CD4-positive, alpha-beta T cell treated with Interleukin-1 beta for 1 hour (primary cell): ENCODE results near the gene ACTBL2.
"Not testable (repeated sequence)": the region's sequence is repeated elsewhere in the genome, so short reads cannot be mapped to it uniquely, and the experiment has no call there.

Experiments
- DNase-seq, 2 donors: peaks; one replicate each; pipeline ENCODE4 v3.0.0-alpha.2; 2020 to 2022

Gene ACTBL2

GRCh38 chr5:57494104-57495098 is 11.8 kb upstream of the ACTBL2 start:
- no peak for DNase-seq

DNA sequence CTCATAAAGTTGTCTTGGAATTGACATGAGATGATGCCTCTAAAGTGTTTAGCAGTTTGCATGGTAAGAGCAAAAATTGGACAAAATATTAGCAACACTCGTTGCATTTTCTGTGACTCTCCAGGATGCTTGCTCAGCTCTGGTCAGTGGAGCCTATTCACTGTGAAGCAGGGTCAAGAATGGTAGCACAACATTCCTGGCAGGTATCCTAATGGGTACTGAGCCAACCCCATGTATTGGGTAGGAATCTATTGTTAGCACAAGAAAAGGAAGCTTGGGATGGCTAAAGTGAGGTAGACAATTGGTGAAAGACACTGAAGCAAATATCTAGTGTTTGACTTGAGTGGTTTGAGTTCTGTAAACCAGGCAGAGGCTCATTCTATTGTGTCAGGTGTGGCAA is 10.4 kb upstream of the ACTBL2 start:
- no peak for DNase-seq

DNA sequence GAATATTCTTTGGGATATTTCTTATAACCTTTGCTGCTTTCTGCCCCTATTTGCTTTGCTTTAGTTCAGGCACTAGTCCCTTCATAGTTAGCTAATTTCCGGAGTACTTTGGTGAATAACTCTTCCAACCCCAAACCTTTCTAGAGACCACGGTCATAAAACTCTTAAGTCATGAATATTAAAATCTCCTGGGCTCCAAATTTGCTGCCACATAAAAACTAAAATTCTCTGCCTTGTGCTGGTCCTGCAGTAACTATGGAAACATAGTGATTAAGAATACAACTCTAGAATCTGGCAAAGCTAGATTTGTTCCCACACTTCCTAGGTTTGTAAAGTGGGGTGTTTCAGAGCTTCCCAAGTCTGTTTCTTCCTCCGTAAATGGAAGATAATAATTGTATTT is 10.0 kb upstream of the ACTBL2 start:
- DNase-seq: no peak

DNA sequence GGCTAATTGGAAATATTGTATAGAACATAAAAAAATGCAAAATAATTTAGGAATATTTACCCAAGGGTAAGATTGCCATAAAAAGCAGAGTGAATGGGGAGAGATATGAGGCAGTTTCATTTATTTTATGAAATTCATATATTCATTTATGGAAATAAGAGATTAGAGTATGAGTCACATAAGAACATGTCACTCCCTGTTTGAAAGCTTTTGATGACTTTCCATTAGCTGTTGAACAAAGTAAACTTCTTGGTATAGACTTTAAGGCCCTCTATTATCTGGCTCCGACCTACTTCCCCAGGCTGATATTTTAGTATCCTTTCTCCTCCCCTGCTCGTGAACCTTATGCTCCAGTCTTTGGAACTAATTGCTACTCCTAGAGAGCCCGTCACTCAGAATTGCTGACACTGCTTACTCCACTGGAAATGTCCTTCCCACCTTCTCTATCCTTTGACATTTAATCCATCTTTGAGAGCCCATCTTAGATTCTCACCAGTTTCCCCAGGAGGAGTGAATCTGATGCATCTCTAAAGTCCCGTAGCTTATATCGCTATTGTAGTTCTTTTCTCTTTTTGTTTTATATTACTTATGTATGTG is 8.9 kb upstream of the ACTBL2 start:
- no peak for DNase-seq

DNA sequence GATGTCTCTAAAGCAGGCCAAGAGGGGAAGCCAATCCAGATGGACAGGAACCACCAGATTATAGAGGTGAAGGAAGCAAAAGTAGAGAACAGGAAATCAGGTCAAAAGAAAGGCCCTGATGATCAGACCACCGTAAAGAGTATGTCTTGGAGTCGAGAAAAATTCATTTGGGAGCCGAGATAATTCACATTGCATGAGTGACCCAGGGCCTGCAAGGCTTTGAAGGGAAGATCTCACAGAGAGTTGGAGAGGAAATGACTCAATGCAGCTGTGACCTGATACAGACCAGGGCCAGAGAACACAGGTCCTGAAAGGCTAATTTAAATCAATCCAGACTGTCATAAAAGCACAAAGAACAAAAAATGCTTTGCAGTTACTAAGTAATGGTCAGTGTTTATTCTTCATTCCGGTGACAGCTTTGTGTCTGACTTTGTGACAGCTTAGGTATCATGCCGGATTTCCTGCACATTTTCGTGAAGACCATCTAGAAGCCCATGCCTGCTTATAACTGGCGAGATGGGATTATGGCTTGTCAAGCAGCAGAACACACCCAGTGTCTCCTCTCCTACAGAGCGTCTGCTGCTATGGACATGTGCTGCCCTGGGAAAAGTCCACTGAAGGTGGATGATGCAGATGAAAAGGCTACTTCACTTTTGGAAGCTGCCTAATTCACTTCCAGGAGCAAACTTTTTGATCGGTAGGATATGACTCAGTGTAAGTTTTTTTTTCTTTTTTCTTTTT is 5.8 kb upstream of the ACTBL2 start:
- DNase-seq: no peak

- no peak for DNase-seq
These were observed 3.5 kb upstream of the ACTBL2 start for GRCh38 chr5:57486027-57486602.

DNA sequence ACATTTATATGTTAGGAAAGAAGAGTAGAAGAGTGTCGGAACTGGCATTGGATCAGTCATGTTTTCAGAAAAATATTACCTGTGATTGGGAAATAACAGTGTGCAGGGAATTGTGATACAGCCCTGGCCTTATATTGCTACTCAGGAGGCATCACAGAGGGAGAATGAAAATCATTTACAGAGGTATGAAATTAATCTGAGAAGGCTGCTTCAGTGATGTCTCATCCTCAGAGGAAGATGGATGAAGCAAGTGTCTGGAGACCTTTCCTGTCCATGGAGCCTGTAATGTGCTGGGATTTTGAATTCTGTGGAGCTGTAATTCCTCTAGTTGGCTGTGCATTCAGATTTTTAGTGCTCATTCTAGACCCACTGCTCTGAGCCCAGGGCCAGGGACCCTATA is 3.8 kb downstream of the ACTBL2 start:
- no peak for DNase-seq

DNA sequence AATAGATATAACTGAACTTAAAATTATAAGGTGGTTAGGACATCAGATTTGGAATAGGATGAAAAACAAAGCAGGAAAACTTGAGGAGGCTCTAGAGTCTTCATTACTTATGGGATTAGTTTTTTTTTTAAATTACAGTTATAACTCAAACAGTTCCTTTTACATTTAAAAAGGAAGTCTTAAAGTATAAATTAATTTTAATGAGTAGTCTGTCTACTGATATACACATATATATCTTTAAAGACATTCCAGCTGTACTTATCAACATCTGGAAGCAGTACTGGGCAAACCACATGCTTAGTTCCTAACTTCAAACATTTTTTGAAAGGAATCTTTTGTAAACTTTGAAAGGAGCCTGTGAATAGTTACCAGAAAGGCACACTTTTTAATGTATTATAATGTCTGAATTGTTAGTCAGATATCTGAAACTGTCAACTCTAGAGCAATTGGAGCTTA is 6.0 kb downstream of the ACTBL2 start:
- DNase-seq: no peak

DNA sequence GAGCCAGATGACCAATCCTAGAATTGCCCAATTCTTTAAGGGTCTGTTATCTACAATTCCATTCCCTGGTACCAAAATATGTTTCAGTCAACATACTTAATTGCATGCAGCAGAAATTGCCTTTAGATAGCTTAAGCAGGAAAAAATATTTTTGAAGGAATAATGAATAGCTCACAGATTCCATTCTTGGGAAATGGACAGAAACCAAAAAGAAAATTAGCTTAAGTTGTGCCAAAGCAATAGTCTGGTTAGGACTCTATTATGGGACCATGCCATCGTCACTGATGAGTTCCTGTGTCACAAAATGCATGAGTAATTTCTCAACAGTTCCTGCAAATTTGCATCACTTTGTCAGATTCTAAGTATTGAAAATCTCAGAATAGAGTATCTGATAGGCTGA is 12.3 kb downstream of the ACTBL2 start:
- no peak for DNase-seq

GRCh38 chr5:57468481-57469163 is 14.0 kb downstream of the ACTBL2 start:
- DNase-seq: no peak

DNA sequence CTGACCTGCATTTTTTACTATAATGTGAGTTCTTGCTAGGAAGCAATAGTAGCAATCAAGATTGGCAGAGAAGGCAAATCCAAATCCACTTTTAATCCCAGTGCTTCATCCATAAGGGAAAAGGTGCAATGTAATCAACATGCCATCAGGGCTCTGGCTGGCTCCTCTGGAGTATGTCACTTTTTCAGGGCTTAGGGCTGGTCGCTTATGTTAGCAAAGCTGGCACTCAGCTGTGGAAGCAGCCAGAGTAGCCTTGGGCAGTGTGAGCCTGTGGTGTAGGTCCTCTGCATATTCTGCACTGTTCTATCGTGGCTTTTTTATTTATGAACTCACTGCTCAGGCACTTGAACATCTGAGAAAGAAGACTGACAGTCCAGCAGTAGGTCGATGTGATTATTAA is 16.1 kb downstream of the ACTBL2 start:
- no peak for DNase-seq

DNA sequence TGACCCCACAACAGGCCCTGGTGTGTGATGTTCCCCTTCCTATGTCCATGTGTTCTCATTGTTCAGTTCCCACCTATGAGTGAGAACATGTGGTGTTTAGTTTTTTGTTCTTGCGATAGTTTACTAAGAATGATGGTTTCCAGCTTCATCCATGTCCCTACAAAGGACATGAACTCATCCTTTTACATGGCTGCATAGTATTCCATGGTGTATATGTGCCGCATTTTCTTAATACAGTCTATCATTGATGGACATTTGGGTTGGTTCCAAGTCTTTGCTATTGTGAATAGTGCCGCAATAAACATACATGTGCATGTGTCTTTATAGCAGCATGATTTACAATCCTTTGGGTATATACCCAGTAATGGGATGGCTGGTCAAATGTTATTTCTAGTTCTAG is 22.6 kb downstream of the ACTBL2 start:
- DNase-seq: not testable (repeated sequence)

GRCh38 chr5:57458443-57458842 is 24.2 kb downstream of the ACTBL2 start:
- no peak for DNase-seq

DNA sequence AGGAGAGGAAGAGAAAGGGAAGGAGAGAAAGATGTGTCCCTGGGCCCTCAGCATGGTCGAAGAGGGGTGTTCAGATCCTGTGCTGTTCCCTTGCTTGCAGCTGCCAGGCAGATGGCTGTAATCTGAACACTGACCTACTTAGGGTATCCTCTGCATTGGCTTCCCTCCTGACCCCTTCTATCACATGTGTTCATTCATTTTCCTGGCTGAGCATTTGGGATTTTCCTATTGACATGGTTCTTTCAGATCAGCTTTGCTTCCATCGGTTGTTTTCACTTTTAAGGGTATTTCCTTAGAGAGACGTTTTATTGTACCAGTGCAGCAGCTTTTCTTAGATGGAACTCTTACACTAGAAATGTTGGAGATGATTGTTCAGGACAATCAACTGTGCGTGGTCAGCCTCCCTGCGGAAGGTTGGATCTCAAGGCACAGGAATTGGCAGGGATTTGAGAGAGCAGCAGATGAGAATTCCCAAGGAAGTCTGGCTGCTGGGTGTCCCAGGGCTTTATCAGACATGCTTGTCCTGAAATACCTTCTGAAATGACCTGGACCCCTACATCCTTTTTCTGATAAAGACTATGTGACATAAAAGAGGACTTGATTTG is 26.0 kb downstream of the ACTBL2 start:
- DNase-seq: no peak

DNA sequence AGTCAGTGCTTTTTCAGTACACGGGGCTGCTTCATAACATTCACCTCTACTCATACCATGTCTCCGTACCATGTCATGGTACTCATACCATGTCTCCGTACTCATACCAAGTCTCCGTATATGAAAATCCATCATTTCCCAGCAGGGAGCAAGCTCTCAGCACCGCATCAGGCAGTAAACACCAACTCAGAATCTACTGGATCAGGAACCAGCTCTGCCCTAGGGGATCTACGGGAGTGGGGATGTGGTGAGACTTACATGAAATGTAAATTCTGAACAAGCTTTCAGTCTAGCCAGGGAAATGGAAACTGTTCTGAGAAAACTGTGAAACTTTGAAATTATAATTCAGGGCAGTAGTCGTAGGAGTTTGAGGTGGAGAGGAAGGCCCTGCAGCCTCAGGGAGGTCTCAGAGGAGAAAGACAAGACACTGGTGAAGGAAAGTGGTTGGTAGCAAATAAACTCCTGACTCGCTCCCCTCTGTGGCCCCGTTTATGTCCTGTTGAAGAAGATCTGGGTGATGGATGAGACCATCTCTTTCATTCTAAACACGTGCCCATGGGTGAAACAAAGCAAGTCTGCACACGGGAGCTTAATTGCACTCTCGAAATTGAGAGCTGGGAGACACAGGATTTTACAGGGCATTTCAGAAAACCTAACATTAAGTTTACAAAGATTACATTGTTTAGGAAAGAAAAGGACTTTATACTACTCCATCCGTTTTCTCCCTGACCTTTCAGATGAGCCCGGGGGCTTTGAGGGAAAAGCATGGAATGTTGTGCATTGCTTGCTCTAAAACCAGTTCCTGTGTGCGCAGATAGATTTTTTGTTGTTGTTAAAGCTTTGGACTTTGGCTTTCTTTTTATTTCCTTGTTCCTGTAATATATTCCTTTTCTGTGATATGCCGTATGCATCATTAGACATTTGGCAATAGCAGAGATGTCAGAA is 26.8 kb downstream of the ACTBL2 start:
- no peak for DNase-seq

- no peak for DNase-seq
These were observed 27.7 kb downstream of the ACTBL2 start for GRCh38 chr5:57454896-57455295.

- DNase-seq: no peak
These were observed 28.9 kb downstream of the ACTBL2 start for GRCh38 chr5:57453728-57454127.

DNA sequence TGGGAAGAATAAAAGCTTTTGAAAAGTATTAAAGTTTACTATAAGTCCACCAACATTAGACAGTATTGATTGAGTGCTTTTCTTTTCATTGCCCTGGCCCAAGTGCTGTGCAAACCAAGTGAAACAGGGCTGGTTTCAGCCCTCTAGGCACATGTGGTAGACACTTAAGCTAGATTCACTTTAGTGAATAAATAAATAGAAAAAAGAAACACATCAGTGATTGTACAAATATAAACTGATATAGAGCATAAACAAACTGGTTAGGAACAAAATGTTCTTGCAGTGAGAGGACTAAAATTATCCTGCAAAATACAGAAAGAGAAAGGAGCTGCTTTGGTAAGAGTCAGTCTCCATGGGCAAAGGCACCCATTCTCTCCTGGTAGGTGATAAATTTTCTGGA is 29.7 kb downstream of the ACTBL2 start:
- no peak for DNase-seq

DNA sequence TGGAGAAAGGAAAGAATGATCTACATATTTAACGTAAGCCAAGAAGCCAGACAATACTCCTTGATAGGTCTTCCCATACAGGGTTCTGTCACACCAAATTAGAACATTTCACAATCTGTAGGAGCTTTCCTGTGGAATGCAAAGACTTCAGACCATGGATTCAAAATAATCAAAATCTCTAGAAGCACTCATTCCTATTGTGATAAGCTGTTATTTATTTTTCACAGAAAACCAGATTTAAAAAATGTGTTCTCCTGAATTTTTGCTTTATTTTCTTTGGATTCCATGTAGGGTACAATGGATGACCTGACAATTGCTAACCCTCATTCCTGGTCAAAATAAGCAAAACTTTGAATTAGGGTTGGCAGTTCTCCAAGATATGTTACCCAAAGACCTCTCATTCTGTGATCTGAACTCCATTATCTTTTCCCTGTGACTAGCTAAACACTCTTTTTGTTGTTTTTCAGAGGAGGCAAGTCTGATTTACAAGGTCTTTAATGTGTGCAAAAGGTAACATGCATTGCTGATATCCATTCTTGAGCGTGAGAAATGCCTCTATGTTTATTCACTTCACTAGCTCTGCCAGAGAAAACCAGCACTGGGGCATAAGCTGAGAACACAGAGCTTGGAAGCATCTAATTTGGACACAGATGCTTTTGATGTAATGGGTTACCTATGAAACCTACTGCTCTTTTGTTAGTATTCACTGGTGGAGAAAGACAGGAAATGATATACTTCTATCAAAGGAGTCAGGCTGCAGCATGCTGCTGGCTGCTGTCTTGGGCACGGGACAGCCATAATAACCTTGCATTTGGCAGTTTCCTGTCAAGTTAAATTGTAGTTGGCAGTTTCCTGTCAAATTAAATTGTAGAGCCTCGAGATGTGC is 31.4 kb downstream of the ACTBL2 start:
- DNase-seq: no peak

- DNase-seq: no peak
These were observed 33.9 kb downstream of the ACTBL2 start for GRCh38 chr5:57448751-57449150.
